HEK293T (cell line): ENCODE data around the gene RASSF8.

Experiments
- CTCF ChIA-PET: fragments of 350-600 bp; formaldehyde crosslinking; extraction: SDS; loops from one replicate; lab custom pipeline; 2021; ENCODE audit warnings: antibody characterized with exemption, inconsistent platforms; lab: Yijun Ruan, JAX
- POLR2A ChIA-PET: fragments of 350-600 bp; formaldehyde crosslinking; extraction: SDS; loops from one replicate; lab custom pipeline; 2020; ENCODE audit warnings: antibody characterized with exemption, inconsistent platforms; lab: Yijun Ruan, JAX
- DNase-seq: peaks from one replicate; pipeline ENCODE4 v3.0.0; 2012; ENCODE audit warnings: mixed read lengths; ENCODE audit errors: extremely low spot score
- ARNT ChIP-seq: fragments of 450-650 bp; IDR thresholded peaks from 2 replicates; pipeline ENCODE4 v1.6.1; 2017; ENCODE audit warnings: mild to moderate bottlenecking
- BHLHE40 ChIP-seq: fragments of 450-650 bp; IDR thresholded peaks from 2 replicates; pipeline ENCODE4 v1.6.1; 2016; ENCODE audit warnings: mild to moderate bottlenecking, moderate library complexity, borderline replicate concordance
- CTBP1 ChIP-seq: fragments of 450-650 bp; IDR thresholded peaks from 2 replicates; pipeline ENCODE4 v1.6.1; 2016; ENCODE audit warnings: borderline replicate concordance
- ELF4 ChIP-seq: fragments of 450-650 bp; IDR thresholded peaks from 2 replicates; pipeline ENCODE4 v1.6.1; 2017; ENCODE audit warnings: antibody characterized with exemption
- FOXA1 ChIP-seq: fragments of 450-650 bp; IDR thresholded peaks from 2 replicates; pipeline ENCODE4 v1.6.1; 2016; ENCODE audit warnings: mild to moderate bottlenecking
- FOXK2 ChIP-seq: fragments of 450-650 bp; IDR thresholded peaks from 2 replicates; pipeline ENCODE4 v1.6.1; 2016; ENCODE audit warnings: mild to moderate bottlenecking
- FOXM1 ChIP-seq: fragments of 450-650 bp; IDR thresholded peaks from 2 replicates; pipeline ENCODE4 v1.6.1; 2017; ENCODE audit warnings: mild to moderate bottlenecking, borderline replicate concordance
- HDGF ChIP-seq: fragments of 450-650 bp; IDR thresholded peaks from 2 replicates; pipeline ENCODE4 v1.6.1; 2017; ENCODE audit warnings: antibody characterized with exemption, borderline replicate concordance
- L3MBTL2 ChIP-seq: fragments of 450-650 bp; conservative IDR thresholded peaks from 2 replicates; pipeline ENCODE4 v1.6.1; 2016; ENCODE audit warnings: mild to moderate bottlenecking
- LEF1 ChIP-seq: fragments of 450-650 bp; IDR thresholded peaks from 2 replicates; pipeline ENCODE4 v1.6.1; 2017; ENCODE audit warnings: mild to moderate bottlenecking, borderline replicate concordance
- NFRKB ChIP-seq: fragments of 450-650 bp; IDR thresholded peaks from 2 replicates; pipeline ENCODE4 v1.6.1; 2016; ENCODE audit warnings: mild to moderate bottlenecking, moderate library complexity
- PKNOX1 ChIP-seq: fragments of 450-650 bp; IDR thresholded peaks from 2 replicates; pipeline ENCODE4 v1.6.1; 2016
- SUZ12 ChIP-seq: fragments of 450-650 bp; IDR thresholded peaks from 2 replicates; pipeline ENCODE4 v1.6.1; 2016; ENCODE audit warnings: mild to moderate bottlenecking
- TARDBP ChIP-seq: fragments of 450-650 bp; IDR thresholded peaks from 2 replicates; pipeline ENCODE4 v1.6.1; 2016
- ZNF384 ChIP-seq: fragments of 450-650 bp; IDR thresholded peaks from 2 replicates; pipeline ENCODE4 v1.6.1; 2016

The RASSF8 gene

GRCh38 chr12:26120561-26121274 lies 162.2 kb downstream of the RASSF8 start:
- CTCF ChIA-PET: interaction anchor here (0.6 kb wide), 1 partner anchor 143 kb away, joined by 4 read pairs; no protein-coding TSS in a partner anchor
- DNase-seq: no peak
- POLR2A ChIA-PET: interaction anchor here (1.7 to 4.5 kb wide), 2 partner anchors 12 to 154 kb away, joined by 4 to 32 read pairs; no protein-coding TSS in a partner anchor
- TF ChIP-seq SUZ12 (no peak), ZNF384 (no peak), CTBP1 (no peak), HDGF (no peak), PKNOX1 (no peak), ARNT (no peak), FOXA1 (no peak), LEF1 (no peak), FOXK2 (no peak)

- CTCF ChIA-PET: interaction anchor here (0.5 to 0.7 kb wide), 2 partner anchors 107 to 157 kb away, joined by 3 to 4 read pairs; no protein-coding TSS in a partner anchor
- DNase-seq: no peak
- POLR2A ChIA-PET: interaction anchor here (1.4 to 4.5 kb wide), 5 partner anchors 9 to 493 kb away, joined by 3 to 32 read pairs (median 4); no protein-coding TSS in a partner anchor
- TF ChIP-seq SUZ12 (no peak), BHLHE40 (no peak), FOXM1 (no peak), PKNOX1 (no peak), CTBP1 (no peak), L3MBTL2 (no peak), ELF4 (no peak), ZNF384 (no peak), ARNT (no peak)
These were observed 163.0 kb downstream of the RASSF8 start for GRCh38 chr12:26121323-26122060.

GRCh38 chr12:26122061-26122680 lies 163.7 kb downstream of the RASSF8 start:
- ChIA-PET CTCF (interaction anchor here (0.7 kb wide), 2 partner anchors 106 to 177 kb away, joined by 3 read pairs; no protein-coding TSS in a partner anchor), POLR2A (interaction anchor here (0.5 to 4.5 kb wide), 8 partner anchors 8 to 493 kb away, joined by 3 to 32 read pairs (median 4); no protein-coding TSS in a partner anchor)
- no peak for TF ChIP-seq HDGF
- TF ChIP-seq ARNT: no peak
- peak; percentile 24 for DNase-seq

GRCh38 chr12:26122681-26123481 lies 164.4 kb downstream of the RASSF8 start:
- DNase-seq: peak; percentile 28
- POLR2A ChIA-PET: interaction anchor here (0.5 to 4.5 kb wide), 9 partner anchors 8 to 492 kb away, joined by 3 to 32 read pairs (median 4); no protein-coding TSS in a partner anchor
- CTCF ChIA-PET: interaction anchor here (0.6 to 0.7 kb wide), 2 partner anchors 38 to 176 kb away, joined by 3 to 9 read pairs; no protein-coding TSS in a partner anchor
- TF ChIP-seq BHLHE40: no peak
- no peak for TF ChIP-seq ELF4
- TF ChIP-seq SUZ12: no peak
- TF ChIP-seq TARDBP: no peak
- no peak for TF ChIP-seq NFRKB
- no peak for TF ChIP-seq HDGF
- no peak for TF ChIP-seq FOXM1
- TF ChIP-seq PKNOX1: no peak
- TF ChIP-seq CTBP1: no peak
- TF ChIP-seq L3MBTL2: no peak; the same call in 1 of the 2 replicates
- TF ChIP-seq FOXK2: no peak
- TF ChIP-seq FOXA1: no peak
- TF ChIP-seq ZNF384: no peak

GRCh38 chr12:26123482-26123980 lies 165.0 kb downstream of the RASSF8 start:
- no peak for DNase-seq
- ChIA-PET POLR2A (interaction anchor here (1.3 to 4.5 kb wide), 5 partner anchors 9 to 151 kb away, joined by 3 to 32 read pairs (median 6); no protein-coding TSS in a partner anchor), CTCF (interaction anchor here (0.6 to 1.1 kb wide), 2 partner anchors 37 to 491 kb away, joined by 3 to 9 read pairs; no protein-coding TSS in a partner anchor)
- no peak for TF ChIP-seq HDGF
- TF ChIP-seq FOXK2: no peak
- TF ChIP-seq FOXA1: no peak
- TF ChIP-seq PKNOX1: no peak
- TF ChIP-seq LEF1: no peak
- TF ChIP-seq SUZ12: no peak
- TF ChIP-seq NFRKB: no peak
